NCI-H748 (cell line): Measurements from ENCODE around the gene KIAA1755.
"Not testable (repeated sequence)": the region's sequence is repeated elsewhere in the genome, so short reads cannot be mapped to it uniquely, and the experiment has no call there.

Source experiments
- DNase-seq: peaks from one replicate; lab custom pipeline; 2025; ENCODE audit not compliant: unreplicated experiment; lab: John Stamatoyannopoulos, UW

The KIAA1755 gene

DNA sequence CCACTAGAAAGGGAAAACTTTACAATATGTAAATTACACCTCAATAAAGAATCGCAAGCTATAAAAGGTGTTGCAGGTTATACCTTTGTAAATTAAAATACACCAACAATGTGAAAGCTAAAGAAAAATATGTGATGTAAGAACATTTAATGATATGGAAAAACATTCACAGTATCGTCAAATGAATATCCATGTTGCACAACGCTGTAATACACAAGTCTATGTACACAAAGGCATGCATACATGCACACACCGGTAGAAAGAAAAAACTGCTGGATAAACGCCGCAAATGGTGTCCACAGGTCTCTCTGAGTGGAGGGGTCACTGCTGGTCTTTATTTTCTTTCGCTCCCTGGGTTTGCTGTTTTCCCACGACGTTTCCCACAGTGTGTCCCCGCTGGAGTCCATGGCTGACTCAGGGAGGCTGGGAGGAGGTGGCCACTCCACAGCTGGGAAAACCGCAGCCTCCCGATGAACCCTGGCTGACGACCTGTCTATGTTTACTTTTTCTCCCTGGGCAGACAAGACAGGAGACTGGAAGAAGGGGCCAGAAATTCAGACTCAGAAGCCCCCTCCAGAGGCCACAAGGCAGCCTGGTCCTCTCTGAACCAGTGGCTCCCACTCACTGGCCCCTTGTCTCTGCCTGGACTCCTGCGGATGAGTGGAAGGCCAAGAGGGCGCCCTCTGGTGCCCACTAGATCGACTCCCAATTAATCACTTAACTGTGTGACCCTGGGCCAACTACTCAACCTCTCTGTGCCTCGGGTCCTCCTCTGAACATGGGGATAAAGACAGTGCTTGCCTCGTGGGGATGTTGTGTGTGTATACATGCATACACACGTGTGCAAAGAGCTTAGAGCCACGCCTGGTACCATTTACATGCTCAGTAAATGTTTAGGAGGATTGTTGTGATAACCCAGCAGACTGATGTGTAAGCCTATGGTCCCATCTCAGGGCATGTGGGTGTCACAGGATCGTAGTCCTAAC, 30.6 kb upstream of the KIAA1755 start:
- peak; percentile 80 for DNase-seq

- no peak for DNase-seq
Observed at GRCh38 chr20:38286586-38287531, 26.3 kb upstream of the KIAA1755 start.

GRCh38 chr20:38284893-38285444, 24.4 kb upstream of the KIAA1755 start:
- DNase-seq, result no peak

DNA sequence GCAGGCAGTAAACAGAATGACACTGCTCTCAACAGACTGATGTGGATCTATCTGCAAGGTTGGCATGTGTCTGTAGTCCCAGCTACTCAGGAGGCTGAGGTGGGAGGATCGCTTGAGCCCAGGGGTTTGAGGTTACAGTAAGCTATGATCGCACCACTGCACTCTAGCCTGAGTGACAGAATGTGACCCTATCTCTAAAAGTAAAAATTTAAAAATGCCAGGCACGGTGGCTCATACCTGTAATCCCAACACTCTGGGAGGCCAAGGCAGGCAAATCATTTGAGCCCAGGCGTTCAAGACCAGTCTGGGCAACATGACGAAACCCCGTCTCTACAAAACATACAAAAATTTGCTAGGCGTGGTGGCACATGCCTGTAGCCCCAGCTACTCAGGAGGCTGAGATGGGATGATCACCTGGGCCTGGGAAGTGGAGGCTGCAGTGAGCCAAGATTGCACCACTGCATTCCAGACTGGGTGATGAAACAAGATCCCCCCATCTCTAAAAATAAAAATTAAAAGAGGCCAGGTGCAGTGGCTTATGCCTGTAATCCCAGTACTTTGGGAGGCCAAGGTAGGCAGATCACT, 23.6 kb upstream of the KIAA1755 start:
- DNase-seq, result not testable (repeated sequence)

GRCh38 chr20:38283236-38283635, 22.7 kb upstream of the KIAA1755 start:
- no peak for DNase-seq

GRCh38 chr20:38281176-38281915, 20.8 kb upstream of the KIAA1755 start:
- not testable (repeated sequence) for DNase-seq

GRCh38 chr20:38278763-38279162, 18.2 kb upstream of the KIAA1755 start:
- no peak for DNase-seq

- DNase-seq, result peak; percentile 6
Observed at GRCh38 chr20:38278131-38278530, 17.6 kb upstream of the KIAA1755 start.

DNA sequence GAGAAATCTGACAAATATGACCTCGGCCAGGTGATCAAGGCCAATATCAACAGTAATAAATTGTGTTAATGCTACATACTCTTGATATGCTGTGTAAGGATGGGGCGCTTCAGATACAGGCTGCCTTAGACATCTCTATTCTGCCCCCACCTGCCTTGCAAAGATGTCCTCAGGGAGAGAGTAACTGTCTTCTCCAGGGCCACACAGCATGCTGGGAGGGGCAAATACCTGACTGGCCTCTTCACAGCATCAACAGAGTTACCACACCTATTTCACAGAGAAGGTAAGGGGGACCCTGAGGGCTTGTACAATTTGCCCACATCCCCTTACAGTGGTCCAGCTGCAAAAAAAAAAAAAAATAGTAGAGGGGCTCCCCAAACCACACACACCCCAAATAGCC, 17.2 kb upstream of the KIAA1755 start:
- no peak for DNase-seq

GRCh38 chr20:38277285-38277684, 16.8 kb upstream of the KIAA1755 start:
- DNase-seq, result no peak

- peak; percentile 55 for DNase-seq
Observed at GRCh38 chr20:38275815-38276550, 15.4 kb upstream of the KIAA1755 start.

DNA sequence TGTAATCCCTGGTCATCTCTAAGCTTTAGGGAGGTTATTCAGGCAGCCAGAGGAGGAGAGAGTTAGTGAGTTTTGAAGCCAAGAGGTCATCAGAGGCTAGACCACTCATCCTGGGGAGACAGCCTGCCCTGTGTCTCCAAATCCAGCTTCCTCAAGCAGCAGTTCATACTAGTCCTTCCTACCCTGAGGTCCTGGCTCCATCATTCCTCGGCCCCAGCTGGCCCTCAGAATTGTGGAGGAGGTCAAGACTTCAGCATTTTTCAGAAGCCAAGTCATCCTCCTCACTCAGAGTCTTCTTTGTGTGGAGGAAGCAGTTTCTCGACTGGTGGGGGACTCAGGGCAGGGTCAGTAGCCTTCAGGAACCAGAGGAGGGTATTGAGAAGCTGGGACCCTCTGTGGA, 12.4 kb upstream of the KIAA1755 start:
- DNase-seq, result no peak

DNA sequence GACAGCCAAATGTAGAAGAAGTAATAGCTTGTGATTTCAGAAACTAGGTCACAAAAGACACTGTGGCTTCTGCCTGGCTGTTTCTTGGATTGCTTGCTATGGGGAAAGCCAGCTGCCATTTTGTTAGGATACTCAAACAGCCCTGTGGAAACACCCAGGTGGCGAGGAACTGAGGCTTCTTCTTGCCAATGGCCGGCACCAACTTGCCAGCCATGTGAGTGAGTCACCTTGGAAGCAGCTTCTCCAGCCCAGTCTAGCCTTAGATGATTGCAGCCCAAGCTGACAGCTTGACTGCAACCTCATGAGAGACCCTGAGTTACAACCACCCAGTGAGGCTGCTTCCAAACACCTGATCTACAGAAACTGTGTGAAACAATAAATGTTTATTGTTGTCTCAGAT, 11.9 kb upstream of the KIAA1755 start:
- no peak for DNase-seq

GRCh38 chr20:38271608-38272120, 11.1 kb upstream of the KIAA1755 start:
- no peak for DNase-seq

- DNase-seq, result no peak
Observed at GRCh38 chr20:38270869-38271605, 10.5 kb upstream of the KIAA1755 start.

DNA sequence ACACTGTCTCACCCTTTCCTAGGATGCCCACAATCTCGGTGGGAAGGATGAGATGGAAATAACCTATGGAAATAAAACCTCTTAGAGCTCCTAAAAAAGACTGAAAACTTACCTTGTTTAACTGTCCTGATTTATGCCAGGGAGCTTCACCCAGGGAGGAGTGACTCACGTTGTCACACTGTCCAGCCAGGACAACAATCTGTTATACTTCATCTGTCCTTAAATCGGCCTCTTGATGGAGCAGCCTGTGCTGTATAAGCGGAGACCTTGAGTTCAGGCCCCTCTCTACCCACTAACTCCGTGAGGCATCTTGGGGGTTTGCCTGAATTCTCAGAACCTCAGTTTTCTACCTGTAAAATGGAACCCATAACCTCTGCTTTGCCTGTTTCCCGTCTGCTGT, 9.2 kb upstream of the KIAA1755 start:
- no peak for DNase-seq

- DNase-seq, result no peak
Observed at GRCh38 chr20:38269040-38269439, 8.5 kb upstream of the KIAA1755 start.

DNA sequence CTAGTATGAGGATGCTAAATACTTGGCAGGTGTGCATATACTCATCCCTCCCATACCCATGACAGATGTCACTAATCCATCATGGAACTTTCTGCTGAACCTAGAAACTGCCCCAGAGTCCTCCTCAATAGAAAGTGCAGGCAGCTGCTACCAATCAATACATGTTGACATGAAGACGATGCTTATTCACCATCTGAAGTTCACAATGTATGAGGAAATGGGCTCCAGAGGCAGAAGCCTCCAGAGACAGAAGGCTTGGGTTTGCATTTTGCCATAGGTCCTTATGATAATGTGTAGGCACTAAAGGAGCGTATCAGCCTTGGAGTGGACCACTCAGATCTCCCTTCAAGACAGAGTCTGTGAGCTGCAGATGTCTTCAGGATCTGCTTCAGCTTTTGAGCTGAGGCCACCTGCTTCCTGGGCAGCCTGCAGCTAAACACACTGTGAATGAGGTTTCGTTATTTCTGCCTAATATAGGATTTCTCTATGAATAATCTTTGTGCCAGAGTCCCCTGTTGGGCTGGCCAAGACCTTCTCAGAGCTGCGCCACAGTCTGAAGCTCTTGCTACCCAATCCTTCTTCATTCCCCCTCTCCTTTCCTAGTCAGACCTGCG, 7.5 kb upstream of the KIAA1755 start:
- DNase-seq, result no peak
